ENCODE measurements around the gene ISG20.

ISG20 gene

DNA sequence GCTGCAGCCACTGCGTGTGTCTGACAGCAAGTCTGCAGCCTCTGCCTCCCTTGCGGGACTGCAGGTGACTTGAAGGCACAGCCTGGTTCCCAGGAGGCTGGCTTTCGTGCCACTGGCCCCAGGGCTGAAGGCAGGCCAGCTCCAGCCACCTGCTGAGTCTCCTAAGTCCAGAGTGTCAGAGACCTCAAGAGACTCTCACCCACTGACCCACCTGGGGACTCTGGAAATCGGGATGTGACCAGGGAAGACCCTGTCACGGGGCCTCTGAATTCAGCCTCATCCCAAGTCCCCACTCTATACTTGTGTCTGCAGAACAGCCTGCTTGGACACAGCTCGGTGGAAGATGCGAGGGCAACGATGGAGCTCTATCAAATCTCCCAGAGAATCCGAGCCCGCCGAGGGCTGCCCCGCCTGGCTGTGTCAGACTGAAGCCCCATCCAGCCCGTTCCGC, 16.3 kb downstream of the ISG20 start:
- DNase-seq = no peak

DNA sequence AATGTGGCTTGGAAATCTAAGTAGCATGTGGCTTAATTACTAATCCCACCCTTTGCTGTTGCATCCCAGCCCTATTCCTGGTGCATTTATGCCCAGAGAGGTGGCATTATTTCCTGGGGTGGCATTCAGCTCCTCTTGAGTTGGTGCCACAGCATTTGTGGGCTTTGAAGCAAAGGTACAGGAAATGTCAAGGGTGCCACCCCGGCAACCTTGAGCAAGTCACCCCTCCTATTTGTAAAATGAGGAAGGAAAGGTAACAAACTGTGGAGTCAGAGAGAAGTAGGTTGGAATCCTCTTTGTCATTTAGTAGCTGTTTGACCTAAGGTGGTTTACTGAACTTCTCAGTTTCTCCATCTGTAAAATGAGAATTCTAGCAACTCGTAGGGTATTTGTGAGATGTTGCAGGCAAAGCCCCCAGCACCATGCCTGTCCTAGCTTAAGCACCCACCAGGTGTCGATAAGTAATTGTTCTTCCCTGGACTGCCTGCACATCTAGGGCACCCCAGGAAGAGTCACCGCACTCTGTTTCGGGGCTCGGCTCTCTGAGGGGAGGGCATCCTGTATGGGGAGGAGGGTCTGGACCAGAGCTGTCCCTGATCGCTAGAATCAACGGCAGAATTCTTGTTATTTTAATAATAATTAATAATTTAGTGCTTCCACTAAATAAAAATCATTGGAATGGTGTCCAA, 17.1 kb downstream of the ISG20 start:
- DNase-seq = no peak

DNA sequence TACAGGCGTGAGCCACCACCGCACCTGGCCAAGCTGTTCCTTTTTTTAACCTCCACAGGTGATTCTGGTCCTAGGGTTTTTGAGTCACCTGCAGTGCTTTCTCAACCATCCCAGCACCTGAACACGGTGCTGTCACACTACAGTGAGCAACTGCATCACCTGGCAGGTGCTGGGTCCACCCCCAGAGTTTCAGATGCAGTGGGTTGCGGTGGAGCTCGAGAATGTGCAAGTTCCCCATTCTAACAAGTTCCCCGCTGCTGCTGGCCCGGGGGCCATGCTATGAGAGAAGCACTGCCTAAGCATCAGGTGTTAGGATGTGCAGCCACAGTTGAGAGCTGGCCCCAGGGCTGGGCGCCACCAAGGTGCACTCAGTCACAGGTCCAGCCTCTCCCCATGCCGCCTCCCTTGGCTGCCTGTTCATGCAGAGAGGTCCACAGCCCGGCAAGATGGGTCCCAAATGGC, 18.0 kb downstream of the ISG20 start:
- no peak for DNase-seq

DNA sequence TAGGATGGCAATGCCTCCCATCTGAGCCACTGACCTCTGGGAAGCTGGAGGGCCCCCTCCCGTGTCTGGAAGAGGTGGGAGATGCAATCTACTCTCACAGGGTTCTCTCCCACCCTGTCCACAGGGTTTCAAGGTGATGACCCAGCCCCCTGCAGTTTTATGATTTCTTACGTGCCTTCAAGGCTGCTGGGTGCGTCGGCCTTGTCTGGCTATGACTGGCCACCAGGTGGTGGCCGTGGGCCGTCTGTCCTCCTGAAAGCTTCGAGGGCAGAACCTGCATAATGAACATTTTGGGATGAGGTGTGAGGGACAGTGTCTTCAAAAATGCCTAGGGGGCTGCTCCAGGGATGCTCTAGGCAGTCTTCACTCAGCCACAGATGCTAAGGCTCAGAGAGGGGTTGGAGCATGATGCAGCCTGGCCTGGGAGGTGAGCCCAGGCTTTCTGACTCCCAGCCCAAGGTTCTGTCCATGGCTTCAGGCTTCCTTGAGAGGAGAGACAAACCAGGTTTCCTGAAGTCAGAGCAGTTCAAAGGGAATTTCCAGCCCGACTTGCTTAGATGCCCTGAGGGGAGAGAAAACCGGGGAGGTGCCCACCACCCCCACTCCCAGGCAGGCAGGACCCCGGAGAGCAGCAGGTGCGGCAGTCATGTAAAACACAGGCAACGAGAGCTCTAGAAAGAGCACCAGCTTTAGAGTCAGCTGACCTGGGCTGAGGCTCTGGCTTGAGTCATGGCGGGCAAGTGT, 18.7 kb downstream of the ISG20 start:
- DNase-seq = peak; percentile 60

GRCh38 chr15:88658070-88658965, 19.5 kb downstream of the ISG20 start:
- DNase-seq = no peak

GRCh38 chr15:88658972-88659931, 20.4 kb downstream of the ISG20 start:
- peak; percentile 79 for DNase-seq

- peak; percentile 73 for DNase-seq
These were observed 22.4 kb downstream of the ISG20 start for GRCh38 chr15:88661041-88661700.

GRCh38 chr15:88661761-88662556, 23.1 kb downstream of the ISG20 start:
- peak; percentile 80 for DNase-seq

GRCh38 chr15:88663141-88663621, 24.4 kb downstream of the ISG20 start:
- DNase-seq = no peak

DNA sequence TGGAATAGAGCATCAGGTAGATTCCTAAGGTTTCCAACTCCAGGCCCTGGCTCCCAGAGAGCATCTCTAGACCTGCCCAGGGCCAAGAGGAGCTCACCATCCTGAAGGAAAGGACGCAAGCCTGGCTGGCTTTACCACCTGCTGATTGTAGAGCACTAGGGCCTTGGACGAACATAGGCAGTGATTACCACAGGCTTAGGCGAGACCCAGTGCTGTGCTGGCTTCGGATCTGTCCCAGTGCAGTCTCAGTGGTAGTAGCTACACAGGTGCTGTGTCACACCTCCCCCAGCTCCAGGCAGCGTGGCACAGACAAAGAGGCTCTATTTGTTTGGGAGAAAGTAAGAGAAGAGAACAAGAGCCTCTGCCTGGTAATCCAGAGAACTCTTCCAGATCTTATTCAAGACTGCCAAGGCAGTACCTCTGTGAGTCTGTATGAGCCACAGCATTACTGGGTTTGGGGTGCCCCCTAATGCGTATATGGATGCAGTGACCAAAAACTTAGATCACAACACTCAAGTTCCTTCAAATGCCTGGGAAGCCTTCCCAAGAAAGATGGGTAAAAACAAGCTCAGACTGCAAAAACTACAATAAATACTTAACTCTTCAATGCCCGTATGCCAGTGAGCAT, 25.4 kb downstream of the ISG20 start:
- no peak for DNase-seq

DNA sequence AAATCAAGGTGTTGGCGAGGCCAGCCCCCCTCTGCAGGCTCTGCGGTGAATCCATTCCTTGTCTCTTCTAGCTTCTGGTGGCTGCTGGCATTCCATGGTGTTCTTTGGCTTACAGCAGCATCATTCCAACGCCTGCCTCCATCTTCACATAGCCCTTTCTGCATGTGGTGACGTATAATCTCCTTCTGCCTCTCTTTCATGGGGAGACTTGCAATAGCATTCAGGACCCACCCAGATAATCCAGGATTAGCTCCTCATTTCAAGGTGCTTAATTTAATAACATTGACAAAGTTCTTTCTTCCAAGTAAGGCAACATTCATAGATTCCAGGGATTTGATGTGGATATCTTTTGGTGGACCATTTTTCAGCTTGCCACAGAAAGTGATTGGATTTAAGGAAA, 35.8 kb downstream of the ISG20 start:
- no peak for DNase-seq

DNA sequence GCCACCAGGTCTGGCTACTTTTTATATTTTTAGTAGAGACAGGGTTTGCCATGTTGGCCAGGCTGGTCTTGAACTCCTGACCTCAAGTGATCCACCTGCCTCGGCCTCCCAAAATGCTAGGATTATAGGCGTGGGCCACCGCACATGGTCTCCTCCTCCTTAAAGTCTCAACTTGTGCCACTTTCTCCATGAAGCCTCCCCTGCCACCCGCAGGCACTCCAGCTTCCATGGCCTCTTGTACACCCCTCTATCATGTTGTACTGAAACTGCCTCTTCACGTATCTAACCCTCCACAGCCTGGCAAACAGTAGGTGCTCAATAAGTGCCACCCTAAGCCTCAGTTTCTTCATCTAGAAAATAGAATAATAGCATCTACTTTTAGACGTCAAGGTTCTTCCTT, 39.9 kb downstream of the ISG20 start:
- DNase-seq = no peak

- no peak for DNase-seq
These were observed 41.6 kb downstream of the ISG20 start for GRCh38 chr15:88680241-88681001.

DNA sequence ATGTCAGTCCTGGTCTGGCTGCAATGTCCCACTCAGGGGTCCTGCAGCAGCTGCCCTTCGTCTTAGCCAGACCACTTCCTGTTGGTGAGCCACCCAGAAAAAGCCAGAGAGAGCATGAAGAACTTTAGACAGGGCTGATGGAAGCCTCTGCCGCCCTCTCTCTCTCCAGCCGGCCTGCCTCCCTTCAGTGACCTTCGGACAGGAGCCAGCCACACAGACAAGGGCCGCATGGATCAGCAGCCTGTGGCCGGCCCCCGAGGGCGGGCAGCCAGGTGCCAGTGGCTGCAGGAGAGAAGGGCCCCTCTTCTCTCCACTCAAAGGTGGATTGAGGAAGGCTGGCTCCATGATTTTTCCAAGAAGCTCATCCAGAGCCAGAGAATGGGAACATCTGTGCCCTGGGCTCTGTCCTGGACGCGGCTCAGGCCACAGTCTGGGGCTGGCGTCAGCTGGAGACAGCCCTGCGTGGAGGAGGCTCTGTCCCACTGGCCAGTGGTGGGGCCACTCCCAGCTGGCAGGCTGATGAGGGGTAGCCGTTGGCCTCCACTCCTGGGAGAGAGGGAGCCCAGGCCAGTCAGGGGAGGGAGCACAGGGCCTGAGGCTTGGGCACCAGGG, 42.9 kb downstream of the ISG20 start:
- DNase-seq = no peak

DNA sequence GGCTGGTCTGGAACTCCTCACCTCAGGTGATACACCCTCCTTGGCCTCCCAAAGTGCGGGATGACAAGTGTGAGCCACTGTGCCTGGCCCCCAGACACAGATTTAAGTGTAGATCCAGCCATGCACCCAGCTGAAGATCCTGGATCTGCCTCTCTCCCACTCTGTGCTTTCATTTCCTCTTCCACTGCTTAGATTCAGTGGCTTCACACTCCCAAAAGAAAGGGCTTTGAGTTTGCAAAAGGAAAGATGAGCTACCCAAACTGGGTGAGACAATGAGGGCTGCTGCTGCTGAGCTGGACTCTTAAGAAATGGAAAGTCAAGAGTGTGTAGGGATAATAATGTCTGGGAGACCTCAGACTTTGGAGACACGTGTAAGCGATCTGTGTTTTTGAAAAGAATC, 45.5 kb downstream of the ISG20 start:
- DNase-seq = no peak

DNA sequence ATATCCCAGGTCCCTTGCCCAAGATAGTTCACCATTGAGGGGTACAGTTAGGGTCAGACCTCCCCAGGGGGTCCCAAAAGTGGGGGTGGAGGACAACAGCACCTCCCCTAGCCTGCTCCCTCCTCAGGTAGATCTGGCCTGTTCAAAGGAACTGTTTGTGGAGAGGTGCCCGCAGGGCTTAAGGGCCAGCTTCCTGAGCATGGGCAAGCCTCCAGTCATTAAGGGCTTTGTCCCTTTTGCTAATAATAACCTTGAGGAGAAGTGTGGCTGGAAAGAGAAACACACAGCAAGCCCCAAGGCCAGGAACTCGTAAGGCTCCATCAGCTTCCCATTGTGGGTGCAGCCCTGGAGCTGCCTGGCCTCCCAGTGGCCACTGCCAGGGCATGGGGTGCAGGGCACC, 47.4 kb downstream of the ISG20 start:
- no peak for DNase-seq

GRCh38 chr15:88688394-88688933, 49.6 kb downstream of the ISG20 start:
- no peak for DNase-seq

GRCh38 chr15:88690331-88690730, 51.5 kb downstream of the ISG20 start:
- no peak for DNase-seq

DNA sequence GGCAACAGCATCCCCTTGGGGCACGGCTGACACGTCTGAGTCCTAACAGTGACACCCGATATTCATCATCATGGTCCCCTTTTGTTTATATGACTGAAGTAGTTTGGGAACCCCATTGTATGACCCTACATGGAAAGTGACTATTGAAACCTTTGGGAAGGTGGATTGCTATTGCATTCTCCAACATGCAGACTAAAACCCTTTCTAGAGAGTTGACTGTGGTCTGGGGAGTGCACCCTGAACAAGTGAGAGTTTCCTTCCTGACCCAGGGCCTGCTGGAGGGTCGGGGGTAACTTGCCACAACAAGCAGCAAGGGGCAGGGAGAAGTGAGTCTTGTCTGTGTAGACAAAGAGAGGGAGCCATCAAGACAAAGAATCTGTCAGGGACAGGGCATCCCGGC, 54.4 kb downstream of the ISG20 start:
- no peak for DNase-seq

All from fibroblast of upper back skin (primary cell).